H9 (cell line): Measurements from ENCODE around the gene RCAN1. TPM values are rescaled to one million over a fixed set of nuclear protein-coding genes. Genes with fewer than 3 reads are reported as not detected.

Experiments used
- DNase-seq: peaks from one replicate; pipeline ENCODE4 v3.0.0-alpha.2; 2017
- H2AFZ ChIP-seq: one replicate; pipeline ENCODE4 v1.6.1; 2013; ENCODE audit warnings: mild to moderate bottlenecking, low read length, control low read depth, moderate library complexity
- H2AK5ac ChIP-seq: 2 replicates; pipeline ENCODE4 v1.6.1; 2013; ENCODE audit warnings: low read length, control low read depth, mixed read lengths; ENCODE audit not compliant: insufficient read length
- H2BK120ac ChIP-seq: one replicate; pipeline ENCODE4 v1.6.1; 2013; ENCODE audit warnings: low read depth, mild to moderate bottlenecking, low read length, control low read depth, inconsistent platforms; ENCODE audit not compliant: poor library complexity, severe bottlenecking
- H2BK12ac ChIP-seq: 2 replicates; pipeline ENCODE4 v1.6.1; 2013; ENCODE audit warnings: low read length, control low read depth, mixed read lengths, low read depth; ENCODE audit not compliant: insufficient read length
- H2BK15ac ChIP-seq: 2 replicates; pipeline ENCODE4 v1.6.1; 2013; ENCODE audit warnings: low read depth, low read length, control low read depth
- H2BK20ac ChIP-seq: one replicate; pipeline ENCODE4 v1.6.1; 2013; ENCODE audit warnings: low read depth, mild to moderate bottlenecking, low read length, control low read depth, inconsistent platforms; ENCODE audit not compliant: poor library complexity, severe bottlenecking
- H2BK5ac ChIP-seq: 2 replicates; pipeline ENCODE4 v1.6.1; 2013; ENCODE audit warnings: low read length, control low read depth, mixed read lengths; ENCODE audit not compliant: insufficient read length
- H3K14ac ChIP-seq: 2 replicates; pipeline ENCODE4 v1.6.1; 2013; ENCODE audit warnings: low read length, control low read depth; ENCODE audit not compliant: insufficient read depth
- H3K18ac ChIP-seq: 2 replicates; pipeline ENCODE4 v1.6.1; 2013; ENCODE audit warnings: low read depth, mild to moderate bottlenecking, mixed read lengths, low read length, control low read depth; ENCODE audit not compliant: insufficient read length
- H3K23ac ChIP-seq: 2 replicates; pipeline ENCODE4 v1.6.1; 2013; ENCODE audit warnings: low read length, control low read depth, mixed read lengths, low read depth; ENCODE audit not compliant: insufficient read length
- H3K23me2 ChIP-seq: 2 replicates; pipeline ENCODE4 v1.6.1; 2013; ENCODE audit warnings: low read depth, mild to moderate bottlenecking, mixed read lengths, low read length, control low read depth; ENCODE audit not compliant: insufficient read length, poor library complexity, severe bottlenecking
- H3K27ac ChIP-seq: 2 replicates; pipeline ENCODE4 v1.5.1; 2013; ENCODE audit warnings: low read length, control low read depth, mixed read lengths, low read depth; ENCODE audit not compliant: insufficient read length
- H3K27me3 ChIP-seq: 2 replicates; pipeline ENCODE4 v1.6.1; 2013; ENCODE audit warnings: low read length, control low read depth, inconsistent platforms; ENCODE audit not compliant: insufficient read depth
- H3K4ac ChIP-seq: 2 replicates; pipeline ENCODE4 v1.6.1; 2013; ENCODE audit warnings: low read depth, mild to moderate bottlenecking, control low read depth, inconsistent platforms, low read length, moderate library complexity
- H3K4me1 ChIP-seq: 2 replicates; pipeline ENCODE4 v1.6.1; 2013; ENCODE audit warnings: low read length, control low read depth, inconsistent platforms; ENCODE audit not compliant: insufficient read depth
- H3K4me2 ChIP-seq: 2 replicates; pipeline ENCODE4 v1.6.1; 2013; ENCODE audit warnings: low read length, control low read depth, mixed read lengths; ENCODE audit not compliant: insufficient read length, insufficient read depth
- H3K56ac ChIP-seq: 2 replicates; pipeline ENCODE4 v1.6.1; 2013; ENCODE audit warnings: low read depth, mild to moderate bottlenecking, mixed read lengths, low read length, control low read depth; ENCODE audit not compliant: insufficient read length
- H3K79me1 ChIP-seq: 2 replicates; pipeline ENCODE4 v1.6.1; 2013; ENCODE audit warnings: low read depth, mild to moderate bottlenecking, moderate library complexity, low read length, control low read depth, inconsistent platforms; ENCODE audit not compliant: insufficient read depth, poor library complexity, severe bottlenecking
- H3K79me2 ChIP-seq: 2 replicates; pipeline ENCODE4 v1.6.1; 2013; ENCODE audit warnings: low read length, control low read depth, inconsistent platforms; ENCODE audit not compliant: insufficient read depth
- H3K9ac ChIP-seq: 2 replicates; pipeline ENCODE4 v1.6.1; 2013; ENCODE audit warnings: low read length, control low read depth, mixed read lengths; ENCODE audit not compliant: insufficient read length; ENCODE audit errors: extremely low read depth
- H3K9me3 ChIP-seq: one replicate; pipeline ENCODE4 v1.6.1; 2013; ENCODE audit warnings: low read depth, low read length, inconsistent platforms; ENCODE audit not compliant: control insufficient read depth
- H3T11ph ChIP-seq: one replicate; pipeline ENCODE4 v1.6.1; 2013; ENCODE audit warnings: mild to moderate bottlenecking, low read length, control low read depth, inconsistent platforms
- H4K20me1 ChIP-seq: one replicate; pipeline ENCODE4 v1.6.1; 2013; ENCODE audit not compliant: control insufficient read depth, insufficient read length, insufficient read depth
- H4K5ac ChIP-seq: 2 replicates; pipeline ENCODE4 v1.6.1; 2013; ENCODE audit warnings: low read depth, mild to moderate bottlenecking, mixed read lengths, low read length, control low read depth; ENCODE audit not compliant: insufficient read length
- H4K8ac ChIP-seq: replicated peaks from 2 replicates; pipeline ENCODE4 v1.6.1; 2013; ENCODE audit warnings: low read length, control low read depth, mixed read lengths, low read depth; ENCODE audit not compliant: insufficient read length
- H4K91ac ChIP-seq: 2 replicates; pipeline ENCODE4 v1.6.1; 2013; ENCODE audit warnings: low read depth, mild to moderate bottlenecking, moderate library complexity, mixed read lengths, low read length, control low read depth; ENCODE audit not compliant: insufficient read length
- H3K27ac Mint-ChIP-seq, 3 experiments: 2 replicates in 2 of 3; 3 replicates in 1 of 3; pipeline ENCODE4 v1.8.0; 2020 to 2021; ENCODE audit warnings: mixed read lengths in 3 of 3, mild to moderate bottlenecking in 1 of 3, moderate library complexity in 1 of 3
- H3K27me3 Mint-ChIP-seq: 2 replicates; pipeline ENCODE4 v1.8.0; 2021; ENCODE audit warnings: low read depth, mild to moderate bottlenecking, moderate library complexity, mixed read lengths
- H3K36me3 Mint-ChIP-seq, 3 experiments: 2 replicates in 2 of 3; 3 replicates in 1 of 3; pipeline ENCODE4 v1.8.0; 2020 to 2021; ENCODE audit warnings: low read depth in 3 of 3, mixed read lengths in 3 of 3; ENCODE audit not compliant: insufficient read depth in 1 of 3
- H3K4me1 Mint-ChIP-seq, 2 experiments: 2 replicates each; pipeline ENCODE4 v1.8.0; 2020; ENCODE audit warnings: mixed read lengths in 2 of 2
- H3K4me3 Mint-ChIP-seq, 2 experiments: 2 replicates in 1 of 2; 3 replicates in 1 of 2; pipeline ENCODE4 v1.8.0; 2020 to 2021; ENCODE audit warnings: mild to moderate bottlenecking in 2 of 2, mixed read lengths in 2 of 2, moderate library complexity in 1 of 2
- H3K9me3 Mint-ChIP-seq, 2 experiments: 2 replicates in 1 of 2; 3 replicates in 1 of 2; pipeline ENCODE4 v1.8.0; 2020; ENCODE audit warnings: mild to moderate bottlenecking in 2 of 2, mixed read lengths in 2 of 2, moderate library complexity in 1 of 2
- WGBS: extraction: QIAGEN DNeasy Blood & Tissue Kit; methylation state at CpG from one replicate; pipeline ENCODE4 v1.1.7; 2013; ENCODE audit warnings: missing lambda C conversion rate, low lambda C conversion rate, mixed read lengths; ENCODE audit not compliant: insufficient read length; ENCODE audit errors: extremely low coverage; 5-methylcytosine and 5-hydroxymethylcytosine counted together
- total RNA-seq: library from RNA; stranded (reverse); gene quantifications from 2 replicates; pipeline ENCODE4 v1.2.1, GENCODE V29; 2021
- TF ChIP-seq, protein P1 (sequence below): fragments of 200-600 bp; sonication (generic); conservative IDR thresholded peaks from 3 replicates; pipeline ENCODE4 v1.8.0; 2021; ENCODE audit warnings: antibody characterized with exemption, mild to moderate bottlenecking

Gene RCAN1
- total RNA-seq, 1 experiment from 2014 or later: 7.0 TPM

DNA sequence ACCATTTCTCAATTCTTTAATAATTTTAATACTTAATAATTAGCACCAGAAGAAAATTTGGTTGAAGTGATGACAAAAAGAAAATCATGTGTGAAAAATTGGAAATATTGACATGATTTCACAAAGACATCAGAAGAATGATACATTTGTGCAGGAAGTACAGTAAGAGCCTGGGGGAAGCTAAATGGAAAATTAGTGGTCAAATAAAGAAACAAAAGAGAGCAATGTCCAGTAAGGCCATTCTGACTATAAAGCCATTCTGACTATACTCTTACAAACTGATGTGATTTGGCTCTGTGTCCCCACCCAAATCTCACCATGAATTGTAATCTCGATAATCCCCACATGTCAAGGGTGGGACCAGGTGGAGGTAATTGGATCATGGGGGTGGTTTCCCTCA lies 54.3 kb downstream of the RCAN1 start:
- H3K79me2 ChIP-seq: no peaks in the 10 kb centered on the region
- no peaks in the 10 kb centered on the region for H3K36me3 Mint-ChIP-seq
- no peak overlapping the region for H4K91ac ChIP-seq
- H2BK5ac ChIP-seq: no peak overlapping the region
- no peak overlapping the region for H3K27ac ChIP-seq
- H3K4me2 ChIP-seq: no peak overlapping the region
- H2BK120ac ChIP-seq: no peak overlapping the region
- H3K56ac ChIP-seq: no peak overlapping the region
- no peaks in the 10 kb centered on the region; the same call in 1 of the 2 replicates for H3K27me3 Mint-ChIP-seq
- H3K27me3 ChIP-seq: no peaks in the 10 kb centered on the region; the same call in 1 of the 2 replicates
- peaks cover 1 to 2% of the 10 kb centered on the region in 2 experiments; a peak in 3 of 5 replicates for H3K9me3 Mint-ChIP-seq
- TF ChIP-seq, protein P1, sequence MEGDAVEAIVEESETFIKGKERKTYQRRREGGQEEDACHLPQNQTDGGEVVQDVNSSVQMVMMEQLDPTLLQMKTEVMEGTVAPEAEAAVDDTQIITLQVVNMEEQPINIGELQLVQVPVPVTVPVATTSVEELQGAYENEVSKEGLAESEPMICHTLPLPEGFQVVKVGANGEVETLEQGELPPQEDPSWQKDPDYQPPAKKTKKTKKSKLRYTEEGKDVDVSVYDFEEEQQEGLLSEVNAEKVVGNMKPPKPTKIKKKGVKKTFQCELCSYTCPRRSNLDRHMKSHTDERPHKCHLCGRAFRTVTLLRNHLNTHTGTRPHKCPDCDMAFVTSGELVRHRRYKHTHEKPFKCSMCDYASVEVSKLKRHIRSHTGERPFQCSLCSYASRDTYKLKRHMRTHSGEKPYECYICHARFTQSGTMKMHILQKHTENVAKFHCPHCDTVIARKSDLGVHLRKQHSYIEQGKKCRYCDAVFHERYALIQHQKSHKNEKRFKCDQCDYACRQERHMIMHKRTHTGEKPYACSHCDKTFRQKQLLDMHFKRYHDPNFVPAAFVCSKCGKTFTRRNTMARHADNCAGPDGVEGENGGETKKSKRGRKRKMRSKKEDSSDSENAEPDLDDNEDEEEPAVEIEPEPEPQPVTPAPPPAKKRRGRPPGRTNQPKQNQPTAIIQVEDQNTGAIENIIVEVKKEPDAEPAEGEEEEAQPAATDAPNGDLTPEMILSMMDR: no peak
- no peak overlapping the region for H3K4ac ChIP-seq
- DNase-seq: no peak
- H3T11ph ChIP-seq: no peak overlapping the region
- H3K79me1 ChIP-seq: no peaks in the 10 kb centered on the region
- H3K9ac ChIP-seq: no peak overlapping the region
- H3K9me3 ChIP-seq: no peaks in the 10 kb centered on the region
- H4K20me1 ChIP-seq: no peaks in the 10 kb centered on the region
- no peak overlapping the region for H2BK15ac ChIP-seq
- H3K14ac ChIP-seq: no peak overlapping the region
- no peak overlapping the region for H3K4me3 Mint-ChIP-seq
- no peak overlapping the region for H2AFZ ChIP-seq
- WGBS: no CpG with 5 or more reads among the region's 1 CpG
- peaks cover 5 to 8% of the 10 kb centered on the region in 2 experiments; a peak in 3 of 4 replicates for H3K4me1 Mint-ChIP-seq
- no peaks in the 10 kb centered on the region for H3K23me2 ChIP-seq
- no peak overlapping the region for H2BK20ac ChIP-seq
- no peak overlapping the region for H3K23ac ChIP-seq
- H2BK12ac ChIP-seq: no peak overlapping the region
- H4K5ac ChIP-seq: no peak overlapping the region
- no peak overlapping the region; a peak in 1 of 7 replicates for H3K27ac Mint-ChIP-seq
- H4K8ac ChIP-seq: no peak overlapping the region
- H3K4me1 ChIP-seq: no peaks in the 10 kb centered on the region
- no peak overlapping the region for H3K18ac ChIP-seq
- no peak overlapping the region for H2AK5ac ChIP-seq
